Body of pancreas (tissue), 4 donors: ENCODE data around the gene THRA.

Source experiments
- POLR2A ChIP-seq, 3 donors: fragments of 450-650 bp; IDR thresholded peaks; one replicate each; pipeline ENCODE4 v1.6.1; 2016; ENCODE audit warnings: antibody characterized with exemption in 3 of 3, mild to moderate bottlenecking in 2 of 3
- TF ChIP-seq, protein P1 (sequence below), 7 experiments: fragments of 450-650 bp in 4 of 7; fragments of 200-600 bp in 3 of 7; sonication (generic) in 3 of 7; IDR thresholded peaks; one replicate each; pipeline ENCODE4 v1.5.1; 2016 to 2019; ENCODE audit warnings: antibody characterized with exemption in 7 of 7

DNA sequence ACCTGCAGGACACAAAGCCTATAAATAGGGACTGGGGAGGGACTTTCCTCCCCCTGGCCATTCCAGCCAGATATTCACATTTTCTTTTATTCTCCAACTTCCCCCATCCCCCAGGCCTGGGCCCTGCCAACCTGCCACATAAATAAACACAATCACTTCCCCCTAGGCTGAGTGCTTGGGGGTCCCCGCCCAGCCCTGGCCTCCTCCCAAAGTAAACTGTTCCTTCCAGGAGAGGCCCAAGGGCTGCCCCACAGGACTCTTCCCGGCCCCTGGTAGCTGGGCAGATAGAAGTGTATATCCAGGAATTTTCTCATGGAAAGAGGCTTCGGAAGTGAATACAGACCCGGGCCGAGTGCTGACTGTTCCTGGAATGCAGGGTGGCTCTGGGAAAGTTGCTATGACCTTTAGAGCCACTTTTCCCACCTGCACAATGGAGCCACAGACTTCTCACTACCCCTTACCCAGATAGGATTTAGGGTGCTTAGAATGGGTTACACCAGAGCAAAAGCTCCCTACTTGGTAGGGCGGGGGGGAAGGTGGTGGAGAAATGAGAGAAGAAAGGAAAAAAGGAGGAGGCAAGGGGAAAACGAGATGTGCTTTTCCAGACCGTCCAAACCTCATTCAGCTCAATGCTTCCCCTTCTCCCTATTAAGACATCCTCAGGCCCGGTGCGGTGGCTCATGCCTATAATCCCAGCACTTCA, 39.0 kb upstream of the THRA start:
- TF ChIP-seq, protein P1, sequence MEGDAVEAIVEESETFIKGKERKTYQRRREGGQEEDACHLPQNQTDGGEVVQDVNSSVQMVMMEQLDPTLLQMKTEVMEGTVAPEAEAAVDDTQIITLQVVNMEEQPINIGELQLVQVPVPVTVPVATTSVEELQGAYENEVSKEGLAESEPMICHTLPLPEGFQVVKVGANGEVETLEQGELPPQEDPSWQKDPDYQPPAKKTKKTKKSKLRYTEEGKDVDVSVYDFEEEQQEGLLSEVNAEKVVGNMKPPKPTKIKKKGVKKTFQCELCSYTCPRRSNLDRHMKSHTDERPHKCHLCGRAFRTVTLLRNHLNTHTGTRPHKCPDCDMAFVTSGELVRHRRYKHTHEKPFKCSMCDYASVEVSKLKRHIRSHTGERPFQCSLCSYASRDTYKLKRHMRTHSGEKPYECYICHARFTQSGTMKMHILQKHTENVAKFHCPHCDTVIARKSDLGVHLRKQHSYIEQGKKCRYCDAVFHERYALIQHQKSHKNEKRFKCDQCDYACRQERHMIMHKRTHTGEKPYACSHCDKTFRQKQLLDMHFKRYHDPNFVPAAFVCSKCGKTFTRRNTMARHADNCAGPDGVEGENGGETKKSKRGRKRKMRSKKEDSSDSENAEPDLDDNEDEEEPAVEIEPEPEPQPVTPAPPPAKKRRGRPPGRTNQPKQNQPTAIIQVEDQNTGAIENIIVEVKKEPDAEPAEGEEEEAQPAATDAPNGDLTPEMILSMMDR (IDR thresholded peaks at IDR 0.05), result no peak
- no peak for TF ChIP-seq POLR2A (IDR thresholded peaks at IDR 0.05)
